WTC11 (cell line): ENCODE measurements around the gene GAS6. TPM values are rescaled to one million over a fixed set of nuclear protein-coding genes. Genes with fewer than 3 reads are reported as not detected.

Source experiments
- ATAC-seq: fragments of 200-7000 bp; cut with Tn5 transposase; 2 replicates; pipeline ENCODE4 v1.10.0; 2021; ENCODE audit warnings: mild to moderate bottlenecking, moderate library complexity
- CTCF ChIA-PET: fragments of 300-600 bp; sonication (Branson Sonifier 250); formaldehyde crosslinking; loops from one replicate; lab custom pipeline; 2021; ENCODE audit warnings: antibody characterized with exemption; lab: Charles Lee
- POLR2A ChIA-PET: fragments of 350-600 bp; sonication (Branson Sonifier 250); formaldehyde crosslinking; loops from one replicate; lab custom pipeline; 2021; ENCODE audit warnings: antibody characterized with exemption; lab: Charles Lee
- DNase-seq: peaks from one replicate; pipeline ENCODE4 v3.0.0; 2021; ENCODE audit warnings: low spot score
- H3K27ac Mint-ChIP-seq: 2 replicates; pipeline ENCODE4 v1.8.0; 2021; ENCODE audit warnings: mixed read lengths
- H3K27me3 Mint-ChIP-seq: 2 replicates; pipeline ENCODE4 v1.8.0; 2021; ENCODE audit warnings: low read depth, mild to moderate bottlenecking, moderate library complexity, mixed read lengths
- H3K36me3 Mint-ChIP-seq: 2 replicates; pipeline ENCODE4 v1.8.0; 2021; ENCODE audit warnings: mixed read lengths
- H3K4me1 Mint-ChIP-seq: 2 replicates; pipeline ENCODE4 v1.8.0; 2022; ENCODE audit warnings: mixed read lengths
- H3K4me3 Mint-ChIP-seq: 2 replicates; pipeline ENCODE4 v1.8.0; 2021; ENCODE audit warnings: mild to moderate bottlenecking, moderate library complexity, mixed read lengths
- H3K9me3 Mint-ChIP-seq: 2 replicates; pipeline ENCODE4 v1.8.0; 2021; ENCODE audit warnings: mixed read lengths
- ATF1 ChIP-seq: sonication (generic); formaldehyde crosslinking; IDR thresholded peaks from 2 replicates; pipeline ENCODE4 v1.8.1; 2023; ENCODE audit warnings: mild to moderate bottlenecking, moderate library complexity, missing genetic modification reagents
- CTCF ChIP-seq: fragments of 200-600 bp; IDR thresholded peaks from 2 replicates; pipeline ENCODE4 v1.8.0; 2022; ENCODE audit warnings: antibody characterized with exemption
- E2F4 ChIP-seq: sonication (generic); formaldehyde crosslinking; IDR thresholded peaks from 2 replicates; pipeline ENCODE4 v1.8.1; 2022; ENCODE audit warnings: low read depth, mild to moderate bottlenecking, moderate library complexity, missing genetic modification reagents, borderline replicate concordance
- EMX1 ChIP-seq: fragments of 250-450 bp; sonication (Bioruptor Pico); IDR thresholded peaks from 2 replicates; pipeline ENCODE4 v1.8.0; 2021; ENCODE audit warnings: mild to moderate bottlenecking
- FOXJ3 ChIP-seq: sonication (generic); formaldehyde crosslinking; IDR thresholded peaks from 2 replicates; pipeline ENCODE4 v1.9.0; 2021; ENCODE audit warnings: missing genetic modification reagents, mild to moderate bottlenecking, borderline replicate concordance
- FOXK1 ChIP-seq: sonication (generic); formaldehyde crosslinking; IDR thresholded peaks from 2 replicates; pipeline ENCODE4 v1.8.0; 2022; ENCODE audit warnings: mild to moderate bottlenecking, moderate library complexity, missing genetic modification reagents
- IRF1 ChIP-seq: sonication (generic); formaldehyde crosslinking; IDR thresholded peaks from 2 replicates; pipeline ENCODE4 v1.8.0; 2023; ENCODE audit warnings: missing genetic modification reagents
- JUN ChIP-seq: sonication (generic); formaldehyde crosslinking; IDR thresholded peaks from 2 replicates; pipeline ENCODE4 v1.8.0; 2023; ENCODE audit warnings: mild to moderate bottlenecking, missing genetic modification reagents
- MYBL2 ChIP-seq: sonication (generic); formaldehyde crosslinking; IDR thresholded peaks from 2 replicates; pipeline ENCODE4 v1.8.1; 2023; ENCODE audit warnings: mild to moderate bottlenecking, moderate library complexity, missing genetic modification reagents
- NFATC4 ChIP-seq: fragments of 250-450 bp; sonication (Bioruptor Pico); IDR thresholded peaks from 2 replicates; pipeline ENCODE4 v1.9.0; 2021; ENCODE audit warnings: mild to moderate bottlenecking
- NFE2L1 ChIP-seq: sonication (generic); formaldehyde crosslinking; IDR thresholded peaks from 2 replicates; pipeline ENCODE4 v1.8.1; 2023; ENCODE audit warnings: missing genetic modification reagents
- NFYB ChIP-seq: sonication (generic); formaldehyde crosslinking; conservative IDR thresholded peaks from 2 replicates; pipeline ENCODE4 v1.8.0; 2022; ENCODE audit warnings: low read depth, missing genetic modification reagents
- OVOL2 ChIP-seq: fragments of 250-450 bp; sonication (Bioruptor Pico); IDR thresholded peaks from 2 replicates; pipeline ENCODE4 v1.9.0; 2021; ENCODE audit warnings: mild to moderate bottlenecking, borderline replicate concordance
- SMAD3 ChIP-seq: sonication (generic); formaldehyde crosslinking; IDR thresholded peaks from 2 replicates; pipeline ENCODE4 v1.8.0; 2022; ENCODE audit warnings: missing genetic modification reagents, mild to moderate bottlenecking, borderline replicate concordance
- STAT6 ChIP-seq: sonication (generic); formaldehyde crosslinking; conservative IDR thresholded peaks from 2 replicates; pipeline ENCODE4 v1.8.1; 2023; ENCODE audit warnings: mild to moderate bottlenecking, low read depth, missing genetic modification reagents, moderate library complexity
- ZNF317 ChIP-seq: sonication (generic); formaldehyde crosslinking; IDR thresholded peaks from 2 replicates; pipeline ENCODE4 v1.8.1; 2023; ENCODE audit warnings: low read depth, mild to moderate bottlenecking, moderate library complexity, missing genetic modification reagents, borderline replicate concordance
- ZNF396 ChIP-seq: fragments of 250-450 bp; sonication (Bioruptor Pico); IDR thresholded peaks from 2 replicates; pipeline ENCODE4 v1.8.0; 2021; ENCODE audit warnings: mild to moderate bottlenecking, moderate library complexity, borderline replicate concordance
- ZNF423 ChIP-seq: fragments of 250-450 bp; sonication (Bioruptor Pico); IDR thresholded peaks from 2 replicates; pipeline ENCODE4 v2.1.2; 2022; ENCODE audit warnings: mild to moderate bottlenecking, moderate library complexity
- total RNA-seq: library from RNA; stranded (reverse); gene quantifications from 3 replicates; pipeline ENCODE4 v1.2.3, GENCODE V29; 2021
- TF ChIP-seq, protein P1 (sequence below): sonication (generic); formaldehyde crosslinking; IDR thresholded peaks from 2 replicates; pipeline ENCODE4 v1.8.1; 2022; ENCODE audit warnings: low read depth, missing genetic modification reagents, borderline replicate concordance
- TF ChIP-seq, protein P2 (sequence below): sonication (generic); formaldehyde crosslinking; IDR thresholded peaks from 2 replicates; pipeline ENCODE4 v1.8.0; 2022; ENCODE audit warnings: missing genetic modification reagents

The GAS6 gene
- total RNA-seq, 1 experiment from 2014 or later = 29.4 TPM

GRCh38 chr13:113902986-113903775 lies 39.3 kb upstream of the GAS6 start:
- POLR2A ChIA-PET = interaction anchor here (0.5 kb wide), 1 partner anchor 92 kb away, joined by 3 read pairs; no protein-coding TSS in a partner anchor
- no peak overlapping the region for H3K4me3 Mint-ChIP-seq
- no peak overlapping the region for H3K27ac Mint-ChIP-seq
- CTCF ChIA-PET = no interaction called here
- ATAC-seq = no peak
- H3K36me3 Mint-ChIP-seq = no peaks in the 10 kb centered on the region
- no peak for TF ChIP-seq FOXK1 (CRISPR knock-in tag)
- TF ChIP-seq OVOL2 (CRISPR knock-in tag) = no peak
- TF ChIP-seq NFYB = no peak
- no peak for TF ChIP-seq MYBL2 (CRISPR knock-in tag)
- no peak for TF ChIP-seq JUN (CRISPR knock-in tag)
- TF ChIP-seq EMX1 (CRISPR knock-in tag) = no peak
- TF ChIP-seq NFE2L1 (CRISPR knock-in tag) = no peak
- no peak for TF ChIP-seq ZNF396 (CRISPR knock-in tag)
- TF ChIP-seq, protein P1, sequence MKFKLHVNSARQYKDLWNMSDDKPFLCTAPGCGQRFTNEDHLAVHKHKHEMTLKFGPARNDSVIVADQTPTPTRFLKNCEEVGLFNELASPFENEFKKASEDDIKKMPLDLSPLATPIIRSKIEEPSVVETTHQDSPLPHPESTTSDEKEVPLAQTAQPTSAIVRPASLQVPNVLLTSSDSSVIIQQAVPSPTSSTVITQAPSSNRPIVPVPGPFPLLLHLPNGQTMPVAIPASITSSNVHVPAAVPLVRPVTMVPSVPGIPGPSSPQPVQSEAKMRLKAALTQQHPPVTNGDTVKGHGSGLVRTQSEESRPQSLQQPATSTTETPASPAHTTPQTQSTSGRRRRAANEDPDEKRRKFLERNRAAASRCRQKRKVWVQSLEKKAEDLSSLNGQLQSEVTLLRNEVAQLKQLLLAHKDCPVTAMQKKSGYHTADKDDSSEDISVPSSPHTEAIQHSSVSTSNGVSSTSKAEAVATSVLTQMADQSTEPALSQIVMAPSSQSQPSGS = no peak
- TF ChIP-seq IRF1 (CRISPR knock-in tag) = no peak
- no peak for TF ChIP-seq E2F4
- TF ChIP-seq ZNF317 (CRISPR knock-in tag) = no peak
- no peak for TF ChIP-seq NFATC4
- TF ChIP-seq ATF1 (CRISPR knock-in tag) = no peak
- TF ChIP-seq, protein P2, sequence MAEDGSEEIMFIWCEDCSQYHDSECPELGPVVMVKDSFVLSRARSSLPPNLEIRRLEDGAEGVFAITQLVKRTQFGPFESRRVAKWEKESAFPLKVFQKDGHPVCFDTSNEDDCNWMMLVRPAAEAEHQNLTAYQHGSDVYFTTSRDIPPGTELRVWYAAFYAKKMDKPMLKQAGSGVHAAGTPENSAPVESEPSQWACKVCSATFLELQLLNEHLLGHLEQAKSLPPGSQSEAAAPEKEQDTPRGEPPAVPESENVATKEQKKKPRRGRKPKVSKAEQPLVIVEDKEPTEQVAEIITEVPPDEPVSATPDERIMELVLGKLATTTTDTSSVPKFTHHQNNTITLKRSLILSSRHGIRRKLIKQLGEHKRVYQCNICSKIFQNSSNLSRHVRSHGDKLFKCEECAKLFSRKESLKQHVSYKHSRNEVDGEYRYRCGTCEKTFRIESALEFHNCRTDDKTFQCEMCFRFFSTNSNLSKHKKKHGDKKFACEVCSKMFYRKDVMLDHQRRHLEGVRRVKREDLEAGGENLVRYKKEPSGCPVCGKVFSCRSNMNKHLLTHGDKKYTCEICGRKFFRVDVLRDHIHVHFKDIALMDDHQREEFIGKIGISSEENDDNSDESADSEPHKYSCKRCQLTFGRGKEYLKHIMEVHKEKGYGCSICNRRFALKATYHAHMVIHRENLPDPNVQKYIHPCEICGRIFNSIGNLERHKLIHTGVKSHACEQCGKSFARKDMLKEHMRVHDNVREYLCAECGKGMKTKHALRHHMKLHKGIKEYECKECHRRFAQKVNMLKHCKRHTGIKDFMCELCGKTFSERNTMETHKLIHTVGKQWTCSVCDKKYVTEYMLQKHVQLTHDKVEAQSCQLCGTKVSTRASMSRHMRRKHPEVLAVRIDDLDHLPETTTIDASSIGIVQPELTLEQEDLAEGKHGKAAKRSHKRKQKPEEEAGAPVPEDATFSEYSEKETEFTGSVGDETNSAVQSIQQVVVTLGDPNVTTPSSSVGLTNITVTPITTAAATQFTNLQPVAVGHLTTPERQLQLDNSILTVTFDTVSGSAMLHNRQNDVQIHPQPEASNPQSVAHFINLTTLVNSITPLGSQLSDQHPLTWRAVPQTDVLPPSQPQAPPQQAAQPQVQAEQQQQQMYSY (CRISPR knock-in tag) = no peak
- TF ChIP-seq SMAD3 (CRISPR knock-in tag) = no peak
- TF ChIP-seq FOXJ3 (CRISPR knock-in tag) = no peak
- TF ChIP-seq ZNF423 (CRISPR knock-in tag) = no peak
- no peak for TF ChIP-seq STAT6 (CRISPR knock-in tag)
- TF ChIP-seq CTCF = no peak
- H3K9me3 Mint-ChIP-seq = peaks cover 4% of the 10 kb centered on the region; the same call in 1 of the 2 replicates
- H3K4me1 Mint-ChIP-seq = peaks cover 6% of the 10 kb centered on the region
- no peaks in the 10 kb centered on the region for H3K27me3 Mint-ChIP-seq
- no peak for DNase-seq
